Measurements from ENCODE around the gene PTPN12.

Gene PTPN12

DNA sequence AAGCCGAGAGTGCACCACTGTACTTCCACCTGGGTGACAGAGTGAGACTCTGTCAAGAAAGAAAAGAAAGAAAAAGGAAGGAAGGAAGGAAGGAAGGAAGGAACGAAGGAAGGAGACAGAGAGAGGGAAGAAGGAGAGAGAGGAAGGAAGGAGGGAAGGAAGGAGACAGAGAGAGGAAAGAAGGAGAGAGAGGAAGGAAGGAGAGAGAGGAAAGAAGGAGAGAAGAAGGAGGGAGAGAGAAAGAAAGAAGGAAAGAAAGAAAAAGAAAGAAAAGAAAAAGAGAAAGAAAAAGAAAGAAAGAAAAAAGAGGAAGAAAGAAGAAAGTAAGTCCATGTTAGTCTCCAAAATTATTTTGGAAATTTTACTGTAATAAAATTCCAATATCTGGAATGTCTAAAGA, 125.8 kb downstream of the PTPN12 start:
- no peak for DNase-seq (ENCODE audit: low spot score)

- no peak for DNase-seq (ENCODE audit: low spot score)
Measured at GRCh38 chr7:77664715-77665114, 127.6 kb downstream of the PTPN12 start.

DNA sequence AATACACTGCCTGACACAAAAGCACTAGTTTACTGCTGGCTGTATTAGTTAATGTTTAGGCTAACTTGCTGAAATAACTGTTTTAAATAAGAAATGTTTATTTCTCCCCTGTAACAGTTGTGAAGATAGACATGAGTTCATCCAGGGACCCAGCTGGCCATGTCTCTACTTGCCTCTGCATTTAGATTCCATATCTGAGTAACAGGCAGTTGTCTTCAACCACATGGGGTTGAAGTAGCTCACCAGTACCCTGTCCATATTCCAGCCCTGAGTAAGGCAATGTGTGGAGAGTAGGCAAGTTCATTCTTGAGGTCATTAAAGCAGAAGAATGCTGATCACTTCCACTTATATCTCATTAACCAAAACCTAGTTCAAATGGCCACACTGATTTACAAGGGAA, 128.1 kb downstream of the PTPN12 start:
- DNase-seq (ENCODE audit: low spot score), result no peak

DNA sequence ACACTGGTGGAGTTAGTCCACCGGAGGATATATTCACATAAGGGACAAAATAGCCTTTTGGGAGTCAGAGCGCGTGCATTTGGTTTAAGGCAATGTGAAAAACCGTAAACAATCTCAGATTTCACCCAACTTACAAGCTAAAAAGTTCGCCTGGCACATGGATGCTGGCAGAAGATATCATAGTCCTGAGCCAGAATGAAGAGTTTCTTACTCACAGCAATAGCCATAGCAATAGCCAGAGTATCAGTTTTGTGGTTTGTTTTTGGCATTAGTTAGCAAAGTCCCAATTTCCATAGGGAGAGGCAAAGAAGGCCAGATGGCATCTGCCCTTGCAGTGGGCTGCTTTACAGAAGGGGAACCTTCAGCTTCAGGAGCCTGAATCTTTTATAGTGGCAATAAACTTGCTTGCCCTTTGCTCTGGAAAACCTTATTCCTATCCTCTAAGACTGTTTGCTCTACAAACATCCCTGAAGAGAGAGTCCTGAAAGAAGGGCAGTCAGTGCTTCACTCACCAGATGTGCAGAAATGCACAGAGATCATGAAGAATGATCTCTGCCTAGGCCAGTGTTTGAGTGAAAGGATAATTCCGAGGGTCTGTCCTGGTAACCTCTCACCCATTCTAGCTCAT, 130.5 kb downstream of the PTPN12 start:
- no peak for DNase-seq (ENCODE audit: low spot score)

GRCh38 chr7:77674878-77675277, 137.8 kb downstream of the PTPN12 start:
- DNase-seq (ENCODE audit: low spot score), result no peak

DNA sequence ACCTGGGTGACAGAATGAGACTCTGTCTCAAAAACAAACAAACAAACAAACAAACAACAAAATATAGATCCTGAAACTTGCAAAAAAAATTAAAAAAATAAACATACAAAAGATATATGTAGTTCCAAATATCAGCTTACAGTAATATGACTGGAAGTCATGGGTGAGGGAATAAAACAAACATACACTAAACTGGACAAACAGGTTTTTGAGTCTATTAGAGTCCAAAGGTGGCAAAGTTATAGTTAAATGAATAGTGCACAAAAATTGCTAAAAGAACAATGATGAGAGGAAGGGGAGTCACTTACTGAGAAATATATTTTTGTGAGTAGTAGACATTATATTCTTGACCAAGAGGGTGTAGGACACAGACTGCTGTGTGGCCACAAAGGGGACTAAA, 142.5 kb downstream of the PTPN12 start:
- DNase-seq (ENCODE audit: low spot score), result no peak

GRCh38 chr7:77680266-77680665, 143.2 kb downstream of the PTPN12 start:
- DNase-seq (ENCODE audit: low spot score), result no peak

- DNase-seq (ENCODE audit: low spot score), result no peak
Measured at GRCh38 chr7:77684030-77684429, 146.9 kb downstream of the PTPN12 start.

GRCh38 chr7:77685233-77685632, 148.1 kb downstream of the PTPN12 start:
- no peak for DNase-seq (ENCODE audit: low spot score)

GRCh38 chr7:77687100-77687746, 150.1 kb downstream of the PTPN12 start:
- DNase-seq (ENCODE audit: low spot score), result no peak

GRCh38 chr7:77687747-77688144, 150.7 kb downstream of the PTPN12 start:
- no peak for DNase-seq (ENCODE audit: low spot score)

Measured in germinal center (tissue), 1 donor.